ENCODE results near the gene GNG7. TPM values are rescaled to one million over a fixed set of nuclear protein-coding genes. Genes with fewer than 3 reads are reported as not detected.
A peak's percentile ranks its signal among the peaks of the same experiment; 100 is the strongest.

GNG7 gene
- total RNA-seq, 4 donors from 2014 or later, result 1.3 to 3.9 (median 1.8) TPM

DNA sequence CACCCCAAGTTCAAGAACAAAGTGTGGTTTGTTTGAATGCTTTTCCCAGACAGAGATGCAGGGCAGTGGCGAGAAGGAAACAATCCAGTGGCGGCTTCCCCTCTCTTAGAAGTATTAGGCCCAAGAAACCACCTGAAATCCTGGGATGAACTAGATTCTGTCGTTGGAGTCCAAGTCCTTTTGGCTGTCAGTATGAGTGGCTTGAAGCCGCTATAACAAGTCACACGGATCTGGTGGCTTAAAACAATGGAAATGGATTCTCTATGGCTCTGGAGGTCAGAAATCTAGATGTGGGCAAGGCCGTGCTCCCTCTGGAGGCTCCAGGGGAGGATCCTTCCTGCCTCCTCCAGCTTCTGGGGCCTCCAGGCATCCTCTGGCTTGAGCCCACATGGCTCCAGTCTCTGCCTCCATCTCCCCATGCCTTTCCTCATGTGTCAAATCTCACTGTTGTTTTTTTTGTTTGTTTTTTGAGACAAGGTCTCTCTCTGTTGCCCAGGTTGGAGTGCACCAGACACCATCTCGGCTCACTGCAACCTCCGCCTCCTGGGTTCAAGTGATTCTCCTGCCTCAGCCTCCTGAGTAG, 97.7 kb downstream of the GNG7 start:
- no peak for TF ChIP-seq CTCF (IDR thresholded peaks at IDR 0.05)
- ATAC-seq (ENCODE audit: low FRiP score) (no peak), DNase-seq (ENCODE audit: low spot score) (no peak)

- ATAC-seq (ENCODE audit: low FRiP score), result no peak
Measured at GRCh38 chr19:2603334-2603733, 99.2 kb downstream of the GNG7 start.

GRCh38 chr19:2602391-2603181, 99.9 kb downstream of the GNG7 start:
- no peak for DNase-seq (ENCODE audit: low spot score)
- no peak for TF ChIP-seq CTCF (IDR thresholded peaks at IDR 0.05)
- peak; percentile 81 for ATAC-seq (ENCODE audit: low FRiP score)

More at GRCh38 chr19:2603334-2603733, 99.2 kb downstream of the GNG7 start:
- DNase-seq (ENCODE audit: low spot score), result no peak
- TF ChIP-seq CTCF (IDR thresholded peaks at IDR 0.05), result no peak

GRCh38 chr19:2600914-2601870, 101.3 kb downstream of the GNG7 start:
- ATAC-seq (ENCODE audit: low FRiP score) (no peak), DNase-seq (ENCODE audit: low spot score) (no peak)
- TF ChIP-seq CTCF (IDR thresholded peaks at IDR 0.05), result no peak

- TF ChIP-seq CTCF (IDR thresholded peaks at IDR 0.05), result no peak
Measured at GRCh38 chr19:2594319-2594718, 108.2 kb downstream of the GNG7 start.

GRCh38 chr19:2592824-2593223, 109.7 kb downstream of the GNG7 start:
- no peak for ATAC-seq (ENCODE audit: low FRiP score)
- DNase-seq (ENCODE audit: low spot score), result no peak
- no peak for TF ChIP-seq CTCF (IDR thresholded peaks at IDR 0.05)

More at GRCh38 chr19:2594319-2594718, 108.2 kb downstream of the GNG7 start:
- DNase-seq (ENCODE audit: low spot score) (no peak), ATAC-seq (ENCODE audit: low FRiP score) (no peak)
